NCI-H526 (cell line): ENCODE results near the gene TSPAN12.

Source experiments
- DNase-seq, 2 experiments: peaks; one replicate each; lab custom pipeline; 2025; lab: John Stamatoyannopoulos, UW

The TSPAN12 gene

DNA sequence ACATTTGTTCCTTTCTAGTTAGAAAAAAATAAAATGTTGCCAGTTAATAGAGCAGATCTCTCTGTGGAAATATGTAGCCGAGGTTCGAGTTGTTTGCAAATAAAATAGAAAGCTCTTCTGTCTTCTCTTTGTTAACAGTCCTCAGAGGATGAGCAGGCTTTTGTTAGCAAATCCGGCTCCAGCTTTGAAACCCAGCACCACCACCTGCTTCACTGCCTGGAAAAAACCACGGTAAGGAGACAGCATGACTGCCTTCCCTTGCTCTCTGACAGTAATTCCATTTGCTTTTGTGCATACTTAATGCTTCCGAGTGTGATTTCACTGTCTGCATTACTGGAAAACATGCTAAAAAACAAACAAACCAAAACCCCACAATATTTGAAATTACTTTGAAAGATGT, 115.6 kb downstream of the TSPAN12 start:
- DNase-seq, result peak in 1 of 2 experiments; percentile 52

DNA sequence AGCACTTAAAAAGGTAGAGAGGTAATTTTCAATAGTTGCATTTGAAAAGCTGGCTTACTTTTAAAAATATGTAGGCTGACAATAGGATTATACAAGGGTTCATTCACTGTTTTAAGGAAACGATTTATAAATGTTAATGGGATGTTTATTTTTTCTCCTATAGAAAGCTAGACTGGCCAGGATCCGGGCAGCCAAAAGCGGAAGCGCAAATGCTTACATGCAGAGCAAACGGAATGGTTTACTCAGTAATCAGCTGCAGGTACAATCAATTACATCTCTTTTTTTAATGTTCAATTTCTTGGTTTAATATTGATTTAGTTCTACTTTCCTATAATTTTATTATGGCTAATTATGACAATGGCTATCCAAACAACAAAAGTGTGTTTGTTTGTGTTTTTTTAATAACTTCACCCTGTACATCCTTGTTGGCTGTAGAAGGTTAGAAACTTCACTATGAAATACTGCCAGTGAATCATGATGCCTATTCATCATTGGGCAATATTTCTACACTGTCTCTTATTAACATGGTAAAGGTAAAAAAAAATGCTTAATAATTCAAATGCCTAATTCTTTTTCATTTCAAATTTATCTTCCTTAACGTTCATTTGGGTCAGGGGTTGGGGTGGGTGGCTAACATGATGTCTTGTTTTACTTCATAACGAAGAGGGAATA, 116.4 kb downstream of the TSPAN12 start:
- no peak for DNase-seq

DNA sequence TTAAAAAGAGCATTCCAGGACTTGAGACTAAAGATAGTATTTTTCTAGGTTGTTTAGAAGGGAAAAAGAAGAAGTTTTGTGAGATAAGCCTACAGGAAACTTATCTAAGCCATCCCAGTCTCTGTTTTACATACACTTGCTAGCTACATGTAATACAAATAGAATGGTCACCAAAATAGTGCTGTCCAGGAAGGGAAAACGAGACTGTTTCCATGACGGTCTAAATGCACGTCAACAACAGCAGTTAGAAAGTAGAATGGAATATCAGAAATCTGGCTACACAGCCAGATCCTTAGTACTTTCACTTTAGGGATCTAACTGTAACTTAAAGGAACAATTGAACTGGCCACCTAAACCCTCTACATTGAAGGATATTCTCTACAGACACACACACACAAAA, 117.6 kb downstream of the TSPAN12 start:
- DNase-seq, result no peak

DNA sequence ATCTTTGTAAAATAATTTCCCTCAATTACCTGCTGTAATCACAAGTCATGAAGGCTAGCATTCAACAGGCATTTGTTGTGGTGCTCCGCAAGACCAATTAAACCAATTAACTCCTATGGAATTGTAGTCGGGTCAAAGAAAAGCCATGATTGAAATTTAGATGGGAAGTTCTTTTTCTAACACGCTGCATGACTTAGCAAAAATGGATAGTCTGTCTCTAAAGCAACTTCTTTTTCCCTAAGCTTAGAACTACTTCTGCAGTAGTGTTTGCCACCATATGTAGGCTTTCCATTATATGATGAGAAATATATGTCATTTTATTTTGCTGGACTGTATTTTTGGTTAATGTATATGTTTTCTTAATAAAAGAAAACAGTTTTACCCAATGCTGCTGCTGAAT, 119.1 kb downstream of the TSPAN12 start:
- DNase-seq, result no peak
